ENCODE results near the gene GNG3.
"Not testable (repeated sequence)": the region's sequence is repeated elsewhere in the genome, so short reads cannot be mapped to it uniquely, and the experiment has no call there.

GNG3 gene

DNA sequence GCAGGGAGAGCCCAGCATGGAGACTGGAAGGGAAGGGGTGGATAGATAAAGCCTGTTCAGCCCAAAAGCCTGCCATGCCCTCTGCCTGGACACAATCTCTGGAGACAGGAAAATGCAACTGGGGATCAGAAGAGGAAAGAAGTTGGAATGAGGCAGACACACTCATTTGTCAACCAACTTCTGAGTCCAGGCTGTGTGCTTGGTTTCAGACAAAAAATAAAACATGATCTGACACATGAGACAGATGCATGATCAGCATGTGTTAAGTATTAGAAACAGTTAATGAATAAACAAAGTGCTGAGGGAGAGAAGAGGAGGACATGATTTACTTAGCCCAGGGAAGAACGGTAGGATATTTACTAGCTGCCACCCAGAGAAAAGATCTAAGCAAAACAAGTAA, 19.0 kb upstream of the GNG3 start:
- DNase-seq (ENCODE audit: insufficient read length, low spot score) (no peak), FAIRE-seq (no peak)
- TF ChIP-seq, protein P1, sequence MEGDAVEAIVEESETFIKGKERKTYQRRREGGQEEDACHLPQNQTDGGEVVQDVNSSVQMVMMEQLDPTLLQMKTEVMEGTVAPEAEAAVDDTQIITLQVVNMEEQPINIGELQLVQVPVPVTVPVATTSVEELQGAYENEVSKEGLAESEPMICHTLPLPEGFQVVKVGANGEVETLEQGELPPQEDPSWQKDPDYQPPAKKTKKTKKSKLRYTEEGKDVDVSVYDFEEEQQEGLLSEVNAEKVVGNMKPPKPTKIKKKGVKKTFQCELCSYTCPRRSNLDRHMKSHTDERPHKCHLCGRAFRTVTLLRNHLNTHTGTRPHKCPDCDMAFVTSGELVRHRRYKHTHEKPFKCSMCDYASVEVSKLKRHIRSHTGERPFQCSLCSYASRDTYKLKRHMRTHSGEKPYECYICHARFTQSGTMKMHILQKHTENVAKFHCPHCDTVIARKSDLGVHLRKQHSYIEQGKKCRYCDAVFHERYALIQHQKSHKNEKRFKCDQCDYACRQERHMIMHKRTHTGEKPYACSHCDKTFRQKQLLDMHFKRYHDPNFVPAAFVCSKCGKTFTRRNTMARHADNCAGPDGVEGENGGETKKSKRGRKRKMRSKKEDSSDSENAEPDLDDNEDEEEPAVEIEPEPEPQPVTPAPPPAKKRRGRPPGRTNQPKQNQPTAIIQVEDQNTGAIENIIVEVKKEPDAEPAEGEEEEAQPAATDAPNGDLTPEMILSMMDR (IDR thresholded peaks at IDR 0.05; ENCODE audit: insufficient read depth, missing control alignments): no peak

DNA sequence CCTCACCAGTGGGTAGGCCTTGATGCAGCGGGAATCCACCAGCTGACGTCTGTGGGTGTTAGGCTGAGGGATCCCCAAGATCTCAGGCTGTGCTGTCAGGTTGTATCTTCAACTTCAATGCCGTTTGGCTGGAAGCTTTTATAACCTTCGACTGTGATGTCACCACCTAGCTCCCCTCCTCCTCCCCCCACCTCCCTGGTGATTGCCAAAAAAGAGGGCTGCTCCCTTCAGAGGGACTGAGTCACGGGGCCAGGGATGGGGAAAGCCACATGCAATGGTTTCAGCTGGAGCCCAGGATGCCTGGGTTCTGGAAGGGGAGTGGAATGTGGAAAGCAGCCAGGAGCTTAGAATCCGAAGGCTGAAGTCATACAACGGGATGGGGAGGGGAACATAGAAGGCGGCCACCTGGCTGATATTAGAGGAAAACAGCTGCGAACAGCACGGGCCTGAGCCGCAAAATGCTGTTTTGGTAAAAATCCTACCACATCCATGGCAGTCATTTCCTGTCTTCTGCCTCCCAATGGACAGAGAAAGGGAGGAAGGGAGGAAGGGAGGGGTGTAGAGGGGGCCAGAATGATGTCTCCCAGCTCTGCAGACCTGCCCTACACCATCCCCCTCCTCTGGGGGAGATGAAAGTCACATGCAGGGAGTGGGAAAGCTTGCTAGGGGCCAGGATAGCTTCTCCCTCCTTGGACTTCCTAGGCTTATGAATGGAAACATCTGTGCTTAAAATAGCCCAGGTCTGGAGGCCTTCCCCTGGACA, 17.9 kb upstream of the GNG3 start, which contains the start of gene LRRN4CL:
LRRN4CL (minus strand) TSS at position 110 of the 763 bp plus-strand sequence. CDS start 1,022 bp downstream, outside the sequence.
- FAIRE-seq (no peak), DNase-seq (ENCODE audit: insufficient read length, low spot score) (no peak)
- TF ChIP-seq, protein P1 (IDR thresholded peaks at IDR 0.05; ENCODE audit: insufficient read depth, missing control alignments): no peak

DNA sequence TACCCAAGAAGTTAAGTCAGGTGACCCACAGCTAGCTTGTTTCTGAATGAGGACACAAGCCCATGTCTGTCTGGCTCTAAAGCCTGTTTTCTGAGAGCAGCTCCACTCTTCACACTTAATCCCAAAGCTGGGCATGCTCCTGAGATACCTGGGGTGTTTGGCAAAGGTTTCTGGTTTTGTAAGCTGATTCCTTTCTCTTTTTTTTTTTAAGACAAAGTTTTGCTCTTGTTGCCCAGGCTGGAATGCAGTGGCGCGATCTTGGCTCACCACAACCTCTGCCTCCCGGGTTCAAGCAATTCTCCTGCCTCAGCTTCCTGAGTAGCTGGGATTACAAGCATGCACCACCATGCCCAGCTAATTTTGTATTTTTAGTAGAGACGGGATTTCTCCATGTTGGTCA, 13.9 kb upstream of the GNG3 start:
- DNase-seq (ENCODE audit: insufficient read length, low spot score); FAIRE-seq: not testable (repeated sequence)

DNA sequence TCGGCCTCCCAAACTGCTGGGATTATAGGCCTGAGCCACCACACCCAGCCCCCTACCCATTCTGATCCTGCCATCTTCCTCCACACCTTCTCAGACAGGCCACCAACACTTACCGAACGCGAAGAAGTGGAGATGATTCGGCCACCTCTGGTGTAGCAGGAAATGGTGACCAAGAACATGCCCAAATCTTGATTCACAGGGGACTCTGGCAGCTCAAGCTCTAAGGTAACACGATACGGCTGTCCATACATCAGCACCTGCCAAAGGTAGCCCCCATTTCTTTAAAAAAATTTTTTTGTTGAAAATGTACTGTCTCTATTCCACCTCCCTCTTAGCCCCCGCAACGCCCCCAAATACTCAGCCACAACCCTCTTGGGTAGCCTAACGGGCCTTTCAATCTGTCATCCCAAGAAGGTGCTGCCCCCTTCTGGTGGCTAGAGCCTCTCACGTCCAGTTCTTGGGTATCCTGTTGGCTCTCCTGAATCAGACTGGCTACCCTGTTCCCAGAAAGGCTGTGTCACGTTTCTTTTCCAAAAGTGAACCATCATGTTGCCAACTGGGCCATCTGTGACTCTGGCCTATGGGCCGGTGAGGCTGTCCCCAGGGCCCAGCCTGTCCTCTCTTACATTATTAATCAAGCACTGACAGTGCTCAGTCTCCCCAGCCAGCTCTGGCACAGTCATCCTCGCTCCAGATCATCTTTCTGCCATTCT, 12.9 kb upstream of the GNG3 start:
- TF ChIP-seq, protein P1 (IDR thresholded peaks at IDR 0.05; ENCODE audit: insufficient read depth, missing control alignments): peak; percentile 73
- FAIRE-seq: no peak

DNA sequence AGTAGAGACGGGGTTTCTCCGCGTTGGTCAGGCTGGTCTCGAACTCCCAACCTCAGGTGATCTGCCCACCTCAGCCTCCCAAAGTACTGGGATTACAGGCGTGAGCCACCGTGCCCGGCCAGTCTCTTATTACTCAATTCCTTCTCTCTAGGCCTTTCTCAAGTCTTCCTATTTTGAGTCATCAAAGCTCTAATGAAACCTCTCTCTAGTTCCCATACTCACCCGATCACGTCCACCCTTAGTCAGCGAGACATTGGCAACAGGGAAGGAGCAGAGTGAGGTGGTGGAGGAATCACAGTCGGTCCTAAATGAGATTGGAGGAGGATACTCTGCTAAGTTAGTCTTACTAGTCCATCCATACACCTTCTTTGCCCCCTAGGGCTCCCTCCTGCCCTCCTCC, 5.2 kb upstream of the GNG3 start:
- no peak for DNase-seq (ENCODE audit: insufficient read length, low spot score)
- no peak for FAIRE-seq
- TF ChIP-seq, protein P1 (IDR thresholded peaks at IDR 0.05; ENCODE audit: insufficient read depth, missing control alignments): no peak

More for the DNA sequence above, 12.9 kb upstream of the GNG3 start:
- DNase-seq (ENCODE audit: insufficient read length, low spot score): peak; percentile 72

DNA sequence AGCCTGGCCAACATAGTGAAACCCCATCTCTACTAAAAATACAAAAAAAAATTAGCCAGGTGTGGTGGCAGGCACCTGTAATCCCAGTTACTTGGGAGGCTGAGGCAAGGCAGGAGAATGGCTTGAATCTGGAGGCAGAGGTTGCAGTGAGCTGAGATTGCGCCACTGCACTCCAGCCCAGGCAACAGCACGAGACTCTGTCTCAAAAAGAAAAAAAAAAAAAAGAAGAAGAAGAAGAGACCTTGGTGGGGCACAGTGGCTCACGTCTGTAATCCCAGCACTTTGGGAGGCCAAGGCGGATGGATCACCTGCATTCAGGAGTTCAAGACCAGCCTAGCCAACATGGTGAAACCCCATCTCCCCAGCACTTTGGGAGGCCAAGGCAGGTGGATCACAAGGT, 3.6 kb upstream of the GNG3 start:
- FAIRE-seq: not testable (repeated sequence)

DNA sequence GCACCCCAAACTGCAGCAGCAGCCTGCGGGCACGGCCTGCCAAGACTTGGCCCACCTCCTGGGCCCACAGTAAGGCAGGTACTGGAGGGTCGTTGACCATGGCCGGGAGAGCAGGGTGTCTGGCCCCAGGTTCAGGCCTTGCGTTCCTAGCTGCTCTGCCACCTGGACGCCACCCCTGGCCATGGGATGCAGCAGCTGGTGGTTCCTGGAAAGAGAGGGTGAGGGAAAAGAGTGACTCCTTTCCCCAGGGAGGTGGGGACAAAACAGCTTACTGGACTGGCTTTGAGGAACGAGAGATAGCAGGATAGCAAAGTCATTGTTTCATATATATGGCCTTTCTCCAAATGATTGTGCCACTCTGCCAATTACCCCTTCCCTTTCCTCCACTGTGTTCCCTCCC, 2.1 kb upstream of the GNG3 start:
- FAIRE-seq: no peak
- DNase-seq (ENCODE audit: insufficient read length, low spot score): no peak
- TF ChIP-seq, protein P1 (IDR thresholded peaks at IDR 0.05; ENCODE audit: insufficient read depth, missing control alignments): no peak

More for the DNA sequence above, 3.6 kb upstream of the GNG3 start:
- not testable (repeated sequence) for DNase-seq (ENCODE audit: insufficient read length, low spot score)

Data from D721Med (cell line).